Neutrophil (primary cell): Measurements from ENCODE around the gene OR2C3.

Source experiments
- H3K27ac ChIP-seq: fragments of 200-600 bp; sonication (generic); 2 replicates; pipeline ENCODE4 v1.5.1; 2016; ENCODE audit warnings: mild to moderate bottlenecking, moderate library complexity
- H3K27me3 ChIP-seq: fragments of 200-600 bp; sonication (generic); 2 replicates; pipeline ENCODE4 v1.6.0; 2016; ENCODE audit warnings: mild to moderate bottlenecking
- H3K36me3 ChIP-seq: fragments of 200-600 bp; sonication (generic); 2 replicates; pipeline ENCODE4 v1.5.1; 2017
- H3K4me1 ChIP-seq, 2 experiments: fragments of 200-600 bp in 1 of 2; sonication (generic) in 1 of 2; 1 replicate in 1 of 2; 2 replicates in 1 of 2; pipeline versions ENCODE4 v1.5.1 to v1.6.1; 2013 to 2016; ENCODE audit warnings: low read depth in 1 of 2, low read length in 1 of 2, mild to moderate bottlenecking in 1 of 2, moderate library complexity in 1 of 2; ENCODE audit not compliant: control insufficient read depth in 1 of 2, insufficient read depth in 1 of 2
- H3K4me3 ChIP-seq, 2 experiments: fragments of 200-600 bp in 1 of 2; sonication (generic) in 1 of 2; 1 replicate in 1 of 2; 2 replicates in 1 of 2; pipeline ENCODE4 v1.5.1; 2013 to 2016; ENCODE audit warnings: low read depth in 1 of 2, low read length in 1 of 2, mild to moderate bottlenecking in 1 of 2, moderate library complexity in 1 of 2
- H3K9me3 ChIP-seq: fragments of 200-600 bp; sonication (generic); 2 replicates; pipeline ENCODE4 v1.5.1; 2016
- CTCF ChIP-seq: fragments of 200-600 bp; sonication (generic); IDR thresholded peaks from 2 replicates; pipeline ENCODE4 v1.5.1; 2016; ENCODE audit warnings: antibody characterized with exemption

OR2C3 gene

GRCh38 chr1:247548092-247548491 is 11.9 kb upstream of the OR2C3 start:
- Histone ChIP-seq H3K36me3 (no peaks in the 10 kb centered on the region), H3K4me3 (no peak overlapping the region), H3K9me3 (no peaks in the 10 kb centered on the region), H3K27ac (no peak overlapping the region), H3K4me1 (peaks cover 7 to 12% of the 10 kb centered on the region in 2 experiments), H3K27me3 (peaks cover 35% of the 10 kb centered on the region)
- TF ChIP-seq CTCF, result no peak

- no peak for TF ChIP-seq CTCF
- Histone ChIP-seq H3K4me1 (peaks cover 0 to under 1% of the 10 kb centered on the region in 2 experiments), H3K9me3 (no peaks in the 10 kb centered on the region), H3K4me3 (no peak overlapping the region), H3K27me3 (peaks cover 13% of the 10 kb centered on the region), H3K36me3 (no peaks in the 10 kb centered on the region), H3K27ac (no peak overlapping the region)
These were observed 6.6 kb upstream of the OR2C3 start for GRCh38 chr1:247542811-247543210.

GRCh38 chr1:247540581-247540980 is 4.3 kb upstream of the OR2C3 start:
- Histone ChIP-seq H3K27me3 (no peaks in the 10 kb centered on the region), H3K4me3 (no peak overlapping the region), H3K36me3 (no peaks in the 10 kb centered on the region), H3K9me3 (no peaks in the 10 kb centered on the region), H3K27ac (no peak overlapping the region), H3K4me1 (no peaks in the 10 kb centered on the region)
- no peak for TF ChIP-seq CTCF

- no peak overlapping the region for H3K4me3 ChIP-seq
- no peaks in the 10 kb centered on the region for H3K27me3 ChIP-seq
- no peaks in the 10 kb centered on the region for H3K9me3 ChIP-seq
- no peaks in the 10 kb centered on the region for H3K36me3 ChIP-seq
- no peaks in the 10 kb centered on the region for H3K4me1 ChIP-seq
- no peak overlapping the region for H3K27ac ChIP-seq
- TF ChIP-seq CTCF, result no peak
These were observed 3.0 kb upstream of the OR2C3 start for GRCh38 chr1:247539215-247539614.

- Histone ChIP-seq H3K4me3 (no peak overlapping the region), H3K4me1 (no peaks in the 10 kb centered on the region), H3K27me3 (no peaks in the 10 kb centered on the region), H3K36me3 (no peaks in the 10 kb centered on the region), H3K9me3 (no peaks in the 10 kb centered on the region), H3K27ac (no peak overlapping the region)
- TF ChIP-seq CTCF, result no peak
These were observed 2.3 kb upstream of the OR2C3 start for GRCh38 chr1:247538561-247538960.

- Histone ChIP-seq H3K27ac (no peak overlapping the region), H3K4me1 (peaks cover 0 to 7% of the 10 kb centered on the region in 2 experiments), H3K27me3 (peaks cover 6% of the 10 kb centered on the region), H3K4me3 (no peak overlapping the region), H3K36me3 (no peaks in the 10 kb centered on the region), H3K9me3 (no peaks in the 10 kb centered on the region)
- no peak for TF ChIP-seq CTCF
These were observed 838 bp downstream of the OR2C3 start for GRCh38 chr1:247535402-247535801.
